HG03095 (cell line): ENCODE data around the gene SAMD5.

Source experiments
- ATAC-seq: cut with Tn5 transposase; IDR thresholded peaks from one replicate; pipeline ENCODE4 v1.9.1; 2021; ENCODE audit warnings: moderate library complexity; ENCODE audit not compliant: unreplicated experiment

Gene SAMD5

DNA sequence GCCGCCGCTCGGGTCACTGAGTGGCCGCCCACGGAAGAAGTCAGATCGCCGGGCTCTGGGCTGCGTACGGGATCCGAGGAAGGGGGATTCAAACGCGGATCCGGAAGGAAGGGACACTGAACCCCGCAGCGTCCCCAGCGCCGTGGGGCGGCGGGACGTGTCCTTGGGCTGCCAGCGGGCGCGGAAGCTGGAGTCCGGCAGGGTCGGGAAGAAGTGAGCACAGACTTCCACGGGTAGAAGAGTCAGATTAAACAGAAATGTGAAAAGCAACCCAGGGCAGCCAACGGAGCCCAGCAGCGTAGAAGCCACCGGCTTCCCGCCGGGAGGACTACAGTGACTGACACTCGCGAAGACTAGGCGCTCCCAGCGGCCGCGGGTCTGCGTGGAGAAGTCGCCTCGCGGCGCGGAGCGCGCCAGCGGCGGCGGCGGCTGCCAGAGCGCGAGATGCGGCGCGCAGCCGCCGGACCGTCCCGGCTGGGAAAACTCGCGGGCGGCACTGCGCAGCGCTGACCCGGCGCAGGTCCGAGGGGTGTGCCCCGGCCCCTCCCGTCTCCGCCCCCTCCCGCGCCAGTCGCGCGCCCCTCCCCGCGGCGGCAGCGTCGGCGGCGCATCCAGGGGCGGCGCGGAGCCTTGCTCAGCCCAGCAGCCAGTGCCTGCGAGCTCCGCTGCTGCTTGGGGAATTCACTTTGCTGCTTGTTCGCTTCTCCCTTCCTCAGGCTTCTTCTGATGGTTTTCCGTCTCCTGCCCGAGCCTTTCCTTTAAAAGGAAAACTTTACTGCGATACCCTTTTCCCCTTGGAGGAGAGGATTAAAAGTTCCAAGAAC is at the start of gene SAMD5:
SAMD5 (plus strand) TSS at position 649 of the 824 bp plus-strand sequence. CDS start 239 bp downstream, outside the sequence.
- ATAC-seq, result peak; percentile 46

- no peak for ATAC-seq
These were observed 48.7 kb upstream of the SAMD5 start for GRCh38 chr6:147459780-147460179.

DNA sequence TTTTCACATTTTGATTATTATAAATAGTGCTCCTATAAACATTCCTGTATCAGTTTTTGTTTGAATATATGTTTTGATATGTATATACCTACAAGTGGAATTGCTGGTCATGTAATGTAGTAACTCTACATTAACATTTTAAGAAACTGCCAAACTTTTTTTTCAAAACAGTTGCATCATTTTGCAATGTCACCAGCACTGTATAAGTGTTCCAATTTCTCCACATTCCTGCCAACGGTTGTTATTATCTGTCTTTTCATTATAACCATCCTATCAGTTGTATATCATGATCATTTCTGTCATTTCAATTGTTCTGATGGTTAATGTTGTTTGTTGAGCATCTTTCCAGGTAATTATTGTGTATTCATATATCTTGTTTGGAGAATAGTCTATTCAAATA is 44.8 kb upstream of the SAMD5 start:
- ATAC-seq, result no peak

DNA sequence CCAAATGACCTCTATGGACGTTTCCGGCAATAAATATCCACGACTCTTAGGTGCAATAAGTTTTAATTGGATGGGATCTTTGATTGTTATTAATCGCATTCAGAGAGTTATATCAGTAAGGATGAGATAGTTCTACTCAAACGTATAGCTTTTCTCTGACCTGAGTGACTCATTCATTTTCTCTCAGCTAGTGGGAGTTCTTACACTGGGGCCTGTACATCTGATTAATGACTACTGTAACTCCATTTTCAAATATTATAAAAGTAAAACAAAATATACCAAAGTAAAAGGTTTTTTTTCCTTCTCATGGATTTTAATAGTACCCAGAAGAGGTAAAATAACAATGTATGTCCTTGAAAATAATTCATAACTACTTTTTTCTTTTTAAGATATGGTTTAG is 41.1 kb upstream of the SAMD5 start:
- ATAC-seq, result no peak

DNA sequence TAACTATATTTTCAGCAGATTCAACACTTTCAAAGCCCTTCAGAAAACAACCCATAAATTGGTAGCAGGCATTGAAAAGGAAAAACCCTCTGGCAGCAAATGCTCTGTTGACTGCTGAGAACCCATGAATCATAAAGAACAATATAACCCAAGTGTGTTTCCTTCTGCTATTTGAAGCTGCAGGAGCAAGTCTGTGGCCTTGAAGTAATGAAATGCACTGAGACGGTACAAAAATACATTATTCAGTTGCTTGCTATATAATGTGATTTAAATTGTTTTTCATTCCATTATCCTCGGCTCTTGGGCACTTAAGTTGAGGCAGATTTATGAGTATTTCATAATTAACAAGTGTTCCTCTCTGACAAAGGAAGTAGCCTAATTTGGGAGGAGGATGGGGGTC is 40.6 kb upstream of the SAMD5 start:
- no peak for ATAC-seq

DNA sequence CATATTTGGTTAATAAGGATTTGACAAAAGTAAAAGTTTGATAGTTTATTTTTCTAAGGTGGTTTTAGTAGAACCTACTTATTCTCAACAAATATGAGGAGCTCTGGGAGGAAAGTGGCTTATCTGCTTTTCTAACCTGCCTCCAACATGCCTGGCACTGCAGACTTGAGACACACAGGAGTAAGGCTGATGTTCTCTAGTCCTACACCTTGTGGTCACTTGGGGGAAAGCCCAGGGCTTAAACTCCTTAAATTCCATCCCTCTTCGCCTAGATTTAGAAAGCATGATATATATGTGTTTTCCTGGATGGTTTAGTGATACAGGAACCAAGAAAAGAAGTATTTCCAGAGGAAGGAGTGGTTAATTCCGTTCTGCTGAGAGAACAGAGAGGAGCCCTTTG is 39.9 kb upstream of the SAMD5 start:
- no peak for ATAC-seq

DNA sequence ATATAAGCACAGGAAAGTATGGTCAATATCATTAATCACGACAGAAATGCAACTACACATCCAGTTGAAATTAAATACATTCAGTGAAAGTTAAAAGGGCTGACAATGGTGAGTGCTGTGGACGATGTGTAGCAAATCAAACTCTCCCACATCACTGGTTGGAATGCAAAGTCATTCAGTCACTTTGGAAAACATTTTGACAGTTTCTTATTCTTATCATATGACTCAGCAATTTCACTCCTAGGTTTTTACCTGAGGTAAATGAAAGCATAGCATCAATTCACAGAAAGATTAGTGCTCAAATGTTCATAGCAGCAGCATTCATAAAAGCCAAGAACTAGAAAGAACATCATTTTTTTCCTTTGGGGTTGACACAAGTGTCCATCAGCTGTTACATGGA is 28.6 kb upstream of the SAMD5 start:
- ATAC-seq, result no peak

DNA sequence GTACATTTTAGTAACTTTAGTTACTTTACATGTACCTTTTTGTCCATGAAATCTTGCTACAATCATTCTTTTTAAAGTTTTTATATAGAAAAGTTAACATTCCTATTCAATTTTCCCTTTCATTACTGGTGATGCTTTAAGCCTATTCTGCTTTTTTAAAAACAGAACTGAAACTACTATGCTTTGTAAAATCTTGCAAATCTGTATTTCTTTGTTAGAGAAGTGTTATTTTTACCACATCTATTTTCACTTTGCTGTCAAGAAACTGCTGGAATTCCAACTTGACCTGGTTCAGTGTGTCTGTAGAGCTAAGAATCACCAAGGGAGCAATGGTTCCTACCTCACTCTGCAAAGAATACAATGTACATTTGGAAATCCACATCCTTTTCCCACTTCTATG is 21.8 kb upstream of the SAMD5 start:
- ATAC-seq, result no peak

DNA sequence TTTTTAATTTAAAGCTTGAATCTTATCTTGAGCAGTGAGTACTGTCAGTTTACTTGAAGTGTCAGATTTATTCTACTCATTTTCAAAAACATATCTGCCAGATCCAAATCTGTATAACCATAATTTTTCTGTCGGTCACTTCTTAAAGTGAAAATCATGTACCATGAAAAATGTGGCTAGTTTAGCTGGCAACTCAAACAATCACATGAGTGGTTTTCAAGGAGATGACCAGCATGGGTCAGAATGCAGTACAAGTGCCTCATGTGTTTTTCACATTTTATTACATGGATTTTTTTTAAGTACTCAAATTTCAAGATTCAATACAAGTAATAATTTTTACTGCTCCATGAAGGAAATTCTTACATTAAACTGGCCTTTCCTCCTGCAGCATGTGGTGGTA is 11.0 kb upstream of the SAMD5 start:
- ATAC-seq, result no peak

GRCh38 chr6:147503587-147503986 is 4.9 kb upstream of the SAMD5 start:
- no peak for ATAC-seq

- ATAC-seq, result no peak
These were observed 3.6 kb upstream of the SAMD5 start for GRCh38 chr6:147504848-147505247.

DNA sequence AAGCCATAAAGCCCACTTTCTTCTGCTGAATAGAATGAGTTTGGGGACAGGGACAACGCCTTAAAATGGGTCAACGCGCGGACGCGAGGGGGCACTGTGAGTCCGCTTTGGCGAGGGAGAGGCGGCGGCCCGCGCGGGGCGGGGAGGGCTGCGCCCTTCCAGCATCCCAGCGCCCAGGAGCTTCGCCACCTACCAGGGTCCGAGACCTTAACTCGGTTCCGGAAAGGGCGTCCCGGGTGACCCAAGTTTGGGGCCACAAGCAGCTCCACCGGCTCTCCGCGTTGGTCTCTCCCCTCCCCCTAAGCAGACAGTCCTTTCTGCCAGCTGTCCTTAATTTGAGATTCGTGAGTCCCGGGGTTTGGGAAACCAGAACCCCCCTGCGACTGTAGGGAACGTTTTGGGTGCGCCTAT is 1.8 kb upstream of the SAMD5 start:
- ATAC-seq, result peak; percentile 44

DNA sequence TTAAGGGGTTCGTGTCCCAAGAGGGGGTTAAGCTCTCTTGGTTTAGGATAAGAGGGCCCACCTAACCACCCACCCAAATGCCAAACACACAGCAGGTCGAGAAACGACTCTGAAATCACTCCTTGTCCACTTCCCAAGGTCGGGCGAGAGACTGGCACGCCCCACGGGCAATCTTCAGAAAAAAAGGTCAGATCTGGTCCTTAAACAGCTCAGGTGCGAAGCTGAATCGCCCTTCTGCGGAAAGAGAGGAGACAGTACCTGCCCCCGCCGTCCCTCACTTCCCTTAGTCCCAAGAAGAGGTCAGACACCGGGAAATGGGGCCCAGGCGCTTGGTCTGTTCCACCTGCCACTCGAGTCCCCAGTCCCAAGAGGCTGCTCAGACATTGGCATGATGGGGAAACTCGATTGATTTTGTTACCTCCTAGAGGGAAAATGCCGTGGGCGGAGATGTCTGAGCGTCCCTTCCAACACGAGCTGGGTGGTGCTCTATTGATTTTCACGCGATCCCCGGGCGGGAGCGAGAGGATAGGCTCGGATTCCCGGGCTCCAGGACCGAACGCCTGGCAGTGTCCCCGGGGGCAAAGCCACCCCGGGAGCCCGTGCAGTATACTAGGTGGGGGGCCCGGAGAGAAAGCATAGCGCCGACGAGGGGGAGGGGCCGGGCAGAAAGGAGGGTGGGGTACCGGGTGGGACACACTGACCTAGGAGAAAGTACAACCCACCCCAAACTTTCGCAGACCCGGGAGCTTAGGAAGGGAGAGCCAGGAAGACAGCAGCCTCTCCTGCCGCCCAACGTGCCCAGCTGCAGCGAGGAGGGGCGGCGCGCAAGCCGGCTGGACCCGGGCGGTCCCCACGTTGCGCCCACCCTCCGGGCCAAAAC is 1.1 kb upstream of the SAMD5 start:
- no peak for ATAC-seq

GRCh38 chr6:147508866-147509608 is 547 bp downstream of the SAMD5 start:
- no peak for ATAC-seq

DNA sequence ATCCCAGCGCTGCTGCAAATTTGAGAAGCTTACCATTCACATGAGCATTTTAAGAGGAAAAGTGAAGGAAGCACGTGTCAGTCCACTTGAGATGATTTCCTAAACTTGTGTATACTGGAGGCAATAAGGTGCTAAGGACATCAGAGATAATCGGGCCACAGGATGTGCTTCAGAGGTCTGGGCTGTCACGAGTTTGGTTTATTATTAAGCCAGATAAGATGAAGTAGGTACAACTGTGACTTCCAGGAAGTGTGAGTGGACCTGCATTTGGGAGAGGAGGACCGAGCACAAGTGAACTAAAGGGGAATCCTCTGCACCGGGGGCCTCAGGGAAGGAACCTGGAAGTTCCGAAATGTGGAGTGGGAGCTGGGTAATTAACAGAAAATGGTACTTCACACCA is 1.4 kb downstream of the SAMD5 start:
- ATAC-seq, result no peak

DNA sequence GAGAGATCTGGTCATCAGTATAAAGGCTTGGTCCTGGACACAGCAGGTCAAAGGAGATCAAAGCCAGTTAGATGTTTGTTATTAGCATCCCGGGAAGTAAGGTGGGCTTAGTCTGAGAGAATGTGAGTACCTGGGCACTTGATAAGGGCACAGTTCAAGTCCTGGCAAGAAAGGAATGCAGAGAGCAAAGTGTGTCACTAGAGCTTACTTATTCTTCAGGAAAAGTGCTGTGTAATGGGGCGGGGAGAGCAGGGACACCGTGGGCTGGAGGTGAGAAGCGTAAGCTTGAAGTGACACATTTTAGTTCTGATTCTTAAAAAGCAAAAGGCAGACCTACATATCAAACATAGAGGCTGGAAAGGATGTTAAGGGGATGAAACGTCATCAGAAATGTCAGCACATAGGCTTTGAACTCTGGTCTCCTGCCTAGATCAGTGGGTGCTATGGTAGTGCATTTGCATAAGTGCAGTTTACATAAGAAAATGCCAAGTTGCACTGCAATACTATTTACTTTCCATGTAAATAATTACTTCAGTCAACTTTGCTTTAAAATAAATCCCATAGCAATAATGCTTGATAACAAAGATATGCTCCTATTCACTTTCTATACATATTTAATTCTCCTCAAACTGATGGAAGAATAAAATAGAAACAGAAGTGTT is 2.6 kb downstream of the SAMD5 start:
- no peak for ATAC-seq

DNA sequence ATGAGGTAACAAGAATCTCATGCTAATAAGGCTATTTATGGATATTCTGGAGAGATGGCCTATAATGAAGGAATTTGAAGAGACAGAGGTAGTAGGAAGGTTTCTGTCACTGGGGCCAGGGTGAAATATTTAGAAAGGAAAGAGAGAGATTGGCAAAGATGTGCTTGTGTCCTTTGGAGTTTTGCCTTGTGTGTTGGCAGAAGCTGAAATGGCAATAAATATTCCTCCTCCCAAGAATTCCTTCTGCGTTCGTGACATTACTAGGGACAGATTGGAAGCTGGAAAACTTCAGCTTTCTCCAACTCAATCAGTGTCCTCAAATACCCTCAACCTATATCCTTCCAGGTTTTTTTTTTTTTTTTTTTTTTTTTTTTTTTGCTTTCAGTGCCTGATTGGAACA is 6.3 kb downstream of the SAMD5 start:
- no peak for ATAC-seq

DNA sequence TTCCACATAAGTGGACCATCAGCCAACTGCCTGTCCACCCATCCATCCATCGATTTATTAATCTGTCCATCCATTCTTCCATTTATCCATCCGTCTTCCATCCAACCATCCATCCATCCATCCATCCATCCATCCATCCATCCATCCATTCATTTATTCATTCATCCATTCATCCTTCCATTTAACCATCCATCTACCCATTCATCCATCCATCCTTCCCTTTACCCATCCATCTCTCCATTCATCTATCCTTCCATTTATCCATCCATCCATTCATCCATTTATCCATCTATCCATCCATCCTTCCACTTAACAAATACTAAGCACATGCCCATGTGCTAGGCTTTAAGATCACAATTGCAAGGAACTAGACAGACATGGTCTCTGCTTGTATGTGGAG is 6.8 kb downstream of the SAMD5 start:
- ATAC-seq, result no peak

- ATAC-seq, result no peak
These were observed 14.1 kb downstream of the SAMD5 start for GRCh38 chr6:147522597-147522996.

DNA sequence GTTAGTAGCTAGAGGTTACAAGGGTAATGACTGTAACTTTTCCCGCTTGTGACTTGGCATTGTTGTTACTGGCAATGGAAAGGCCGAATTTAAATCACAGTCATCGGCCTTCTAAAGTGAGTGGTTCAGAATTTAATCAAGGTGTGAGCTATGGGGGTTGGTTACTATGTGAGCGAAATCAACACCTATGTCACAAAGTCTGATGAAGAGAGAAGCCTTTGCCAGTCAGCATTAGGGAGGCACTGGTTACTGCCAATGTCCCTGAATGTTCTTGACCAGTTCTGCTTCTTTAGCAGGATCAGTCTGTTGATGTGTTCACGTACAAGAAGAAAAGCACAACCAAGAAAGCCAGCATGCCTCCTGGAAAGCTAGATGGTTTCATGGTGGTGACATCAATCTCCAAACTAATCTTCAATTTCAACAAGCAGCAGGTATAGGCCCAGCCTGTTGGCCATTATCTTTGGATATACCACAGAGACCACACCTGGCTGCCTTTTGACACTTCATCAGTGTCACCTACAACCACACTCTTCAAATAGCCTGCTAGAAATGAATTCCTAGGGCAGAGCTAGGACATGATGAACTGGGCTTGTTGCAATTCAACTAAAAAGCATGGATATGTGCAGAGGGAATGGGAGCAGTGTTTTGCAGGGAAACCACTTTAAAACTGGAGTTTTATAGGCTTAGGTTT is 17.2 kb downstream of the SAMD5 start:
- no peak for ATAC-seq
